IPS-18a (cell line): Measurements from ENCODE around the gene SUN5.

ENCODE experiments used
- H3K27ac ChIP-seq: one replicate; pipeline ENCODE4 v1.5.1; 2013; ENCODE audit warnings: low read length
- H3K27me3 ChIP-seq: one replicate; pipeline ENCODE4 v1.6.1; 2013; ENCODE audit warnings: mild to moderate bottlenecking, low read length; ENCODE audit not compliant: control insufficient read depth, insufficient read depth
- H3K36me3 ChIP-seq: one replicate; pipeline ENCODE4 v1.6.1; 2013; ENCODE audit warnings: low read depth, low read length; ENCODE audit not compliant: control insufficient read depth
- H3K4me1 ChIP-seq: one replicate; pipeline ENCODE4 v1.6.1; 2013; ENCODE audit warnings: low read depth, low read length; ENCODE audit not compliant: control insufficient read depth
- H3K4me3 ChIP-seq: one replicate; pipeline ENCODE4 v1.5.1; 2013; ENCODE audit warnings: low read length
- H3K9ac ChIP-seq: one replicate; pipeline ENCODE4 v1.6.1; 2013; ENCODE audit warnings: mild to moderate bottlenecking, low read length, moderate library complexity
- H3K9me3 ChIP-seq: one replicate; pipeline ENCODE4 v1.6.1; 2013; ENCODE audit warnings: low read depth, low read length; ENCODE audit not compliant: control insufficient read depth

The SUN5 gene

GRCh38 chr20:33026072-33026778, 22.0 kb upstream of the SUN5 start:
- no peaks in the 10 kb centered on the region for H3K9me3 ChIP-seq
- H3K36me3 ChIP-seq, result no peaks in the 10 kb centered on the region
- no peaks in the 10 kb centered on the region for H3K27me3 ChIP-seq
- no peak overlapping the region for H3K27ac ChIP-seq
- H3K4me1 ChIP-seq, result no peaks in the 10 kb centered on the region
- H3K9ac ChIP-seq, result no peak overlapping the region
- no peak overlapping the region for H3K4me3 ChIP-seq

- H3K4me1 ChIP-seq, result no peaks in the 10 kb centered on the region
- H3K9me3 ChIP-seq, result no peaks in the 10 kb centered on the region
- H3K27me3 ChIP-seq, result no peaks in the 10 kb centered on the region
- H3K36me3 ChIP-seq, result no peaks in the 10 kb centered on the region
- H3K4me3 ChIP-seq, result no peak overlapping the region
- no peak overlapping the region for H3K9ac ChIP-seq
- H3K27ac ChIP-seq, result no peak overlapping the region
These were observed 21.2 kb upstream of the SUN5 start for GRCh38 chr20:33025318-33025876.

- H3K36me3 ChIP-seq, result no peaks in the 10 kb centered on the region
- no peak overlapping the region for H3K9ac ChIP-seq
- no peak overlapping the region for H3K27ac ChIP-seq
- H3K27me3 ChIP-seq, result no peaks in the 10 kb centered on the region
- H3K4me1 ChIP-seq, result no peaks in the 10 kb centered on the region
- H3K9me3 ChIP-seq, result no peaks in the 10 kb centered on the region
- no peak overlapping the region for H3K4me3 ChIP-seq
These were observed 20.5 kb upstream of the SUN5 start for GRCh38 chr20:33024609-33025317.

GRCh38 chr20:33024243-33024560, 20.0 kb upstream of the SUN5 start:
- H3K36me3 ChIP-seq, result no peaks in the 10 kb centered on the region
- H3K4me3 ChIP-seq, result no peak overlapping the region
- no peaks in the 10 kb centered on the region for H3K9me3 ChIP-seq
- no peak overlapping the region for H3K27ac ChIP-seq
- no peak overlapping the region for H3K9ac ChIP-seq
- no peaks in the 10 kb centered on the region for H3K4me1 ChIP-seq
- no peaks in the 10 kb centered on the region for H3K27me3 ChIP-seq

- Histone ChIP-seq H3K27ac (no peak overlapping the region), H3K9ac (no peak overlapping the region), H3K27me3 (no peaks in the 10 kb centered on the region)
These were observed 19.4 kb upstream of the SUN5 start for GRCh38 chr20:33023439-33024242.

GRCh38 chr20:33022694-33023438, 18.6 kb upstream of the SUN5 start:
- H3K4me1 ChIP-seq, result no peaks in the 10 kb centered on the region
- H3K36me3 ChIP-seq, result no peaks in the 10 kb centered on the region
- no peaks in the 10 kb centered on the region for H3K9me3 ChIP-seq
- no peak overlapping the region for H3K27ac ChIP-seq
- H3K4me3 ChIP-seq, result no peak overlapping the region
- H3K9ac ChIP-seq, result no peak overlapping the region
- no peaks in the 10 kb centered on the region for H3K27me3 ChIP-seq

More at GRCh38 chr20:33023439-33024242, 19.4 kb upstream of the SUN5 start:
- Histone ChIP-seq H3K4me3 (no peak overlapping the region), H3K4me1 (no peaks in the 10 kb centered on the region), H3K9me3 (no peaks in the 10 kb centered on the region), H3K36me3 (no peaks in the 10 kb centered on the region)

GRCh38 chr20:33022289-33022688, 18.1 kb upstream of the SUN5 start:
- H3K27me3 ChIP-seq, result no peaks in the 10 kb centered on the region
- no peaks in the 10 kb centered on the region for H3K36me3 ChIP-seq

GRCh38 chr20:33021879-33022278, 17.6 kb upstream of the SUN5 start:
- H3K36me3 ChIP-seq, result no peaks in the 10 kb centered on the region
- no peak overlapping the region for H3K27ac ChIP-seq

More at GRCh38 chr20:33022289-33022688, 18.1 kb upstream of the SUN5 start:
- Histone ChIP-seq H3K4me1 (no peaks in the 10 kb centered on the region), H3K9ac (no peak overlapping the region), H3K4me3 (no peak overlapping the region), H3K9me3 (no peaks in the 10 kb centered on the region), H3K27ac (no peak overlapping the region)

GRCh38 chr20:33020278-33021161, 16.3 kb upstream of the SUN5 start:
- H3K4me3 ChIP-seq, result no peak overlapping the region
- no peaks in the 10 kb centered on the region for H3K36me3 ChIP-seq
- no peaks in the 10 kb centered on the region for H3K9me3 ChIP-seq
- no peak overlapping the region for H3K9ac ChIP-seq
- H3K4me1 ChIP-seq, result no peaks in the 10 kb centered on the region
- no peaks in the 10 kb centered on the region for H3K27me3 ChIP-seq
- H3K27ac ChIP-seq, result no peak overlapping the region

More at GRCh38 chr20:33021879-33022278, 17.6 kb upstream of the SUN5 start:
- no peaks in the 10 kb centered on the region for H3K4me1 ChIP-seq
- no peak overlapping the region for H3K4me3 ChIP-seq
- no peak overlapping the region for H3K9ac ChIP-seq
- H3K27me3 ChIP-seq, result no peaks in the 10 kb centered on the region
- H3K9me3 ChIP-seq, result no peaks in the 10 kb centered on the region

- Histone ChIP-seq H3K4me3 (no peak overlapping the region), H3K36me3 (no peaks in the 10 kb centered on the region), H3K9me3 (no peaks in the 10 kb centered on the region), H3K27ac (no peak overlapping the region), H3K9ac (no peak overlapping the region), H3K27me3 (no peaks in the 10 kb centered on the region), H3K4me1 (no peaks in the 10 kb centered on the region)
These were observed 15.4 kb upstream of the SUN5 start for GRCh38 chr20:33019465-33020277.
